H1 (cell line): ENCODE data around the gene FGF3. TPM values are rescaled to one million over a fixed set of nuclear protein-coding genes. Genes with fewer than 3 reads are reported as not detected.

Experiments
- CTCF ChIA-PET: fragments of 300-600 bp; sonication (Branson Sonifier 250); formaldehyde crosslinking; loops from one replicate; lab custom pipeline; 2021; ENCODE audit not compliant: partially characterized antibody; lab: Charles Lee
- POLR2A ChIA-PET: fragments of 300-600 bp; sonication (Branson Sonifier 250); formaldehyde crosslinking; loops from one replicate; lab custom pipeline; 2021; ENCODE audit warnings: inconsistent platforms; ENCODE audit not compliant: partially characterized antibody; lab: Charles Lee
- DNase-seq, 2 experiments: peaks; one replicate each; pipeline versions ENCODE4 v3.0.0 to v3.0.0-alpha.2; 2010 to 2022; ENCODE audit warnings: low spot score in 2 of 2, low read depth in 1 of 2, mixed read lengths in 1 of 2
- FAIRE-seq: peaks from 2 replicates; lab custom pipeline; 2011; peaks lifted over from hg19 to GRCh38; lab: Jason Lieb, UNC
- H2AFZ ChIP-seq: 2 replicates; pipeline ENCODE4 v1.8.1; 2012; ENCODE audit warnings: low read length, inconsistent platforms
- H2AK5ac ChIP-seq: 2 replicates; pipeline ENCODE4 v1.6.1; 2013; ENCODE audit warnings: low read depth, low read length
- H2BK120ac ChIP-seq: replicated peaks from 2 replicates; pipeline ENCODE3; 2013; ENCODE audit warnings: low read depth, low read length, inconsistent platforms
- H2BK12ac ChIP-seq: 2 replicates; pipeline ENCODE4 v1.6.1; 2013; ENCODE audit warnings: low read depth, low read length
- H2BK15ac ChIP-seq: 2 replicates; pipeline ENCODE4 v1.6.1; 2013; ENCODE audit warnings: low read length
- H2BK20ac ChIP-seq: 2 replicates; pipeline ENCODE4 v1.6.1; 2013; ENCODE audit warnings: low read length
- H2BK5ac ChIP-seq: 2 replicates; pipeline ENCODE4 v1.6.1; 2013; ENCODE audit warnings: low read depth, low read length
- H3K14ac ChIP-seq: 2 replicates; pipeline ENCODE4 v1.6.1; 2013; ENCODE audit warnings: inconsistent platforms; ENCODE audit not compliant: insufficient read length
- H3K18ac ChIP-seq: 2 replicates; pipeline ENCODE4 v1.6.1; 2013; ENCODE audit warnings: low read length; ENCODE audit errors: extremely low read depth
- H3K23ac ChIP-seq: 2 replicates; pipeline ENCODE4 v1.6.1; 2013; ENCODE audit warnings: inconsistent platforms; ENCODE audit not compliant: insufficient read length
- H3K23me2 ChIP-seq: 2 replicates; pipeline ENCODE4 v1.6.1; 2013; ENCODE audit warnings: low read depth, low read length
- H3K27ac ChIP-seq: 2 replicates; pipeline ENCODE4 v1.6.1; 2011; ENCODE audit warnings: low read depth, low read length, inconsistent platforms
- H3K27me3 ChIP-seq, 4 experiments: replicated peaks in 1 of 4; 1 replicate in 1 of 4; 2 replicates in 3 of 4; pipeline versions ENCODE4 v1.6.1 to v1.8.1; 2011 to 2013; ENCODE audit warnings: low read length in 3 of 4, mild to moderate bottlenecking in 3 of 4, inconsistent platforms in 2 of 4, mixed read lengths in 2 of 4, moderate library complexity in 1 of 4; ENCODE audit not compliant: control insufficient read depth in 3 of 4, insufficient read depth in 3 of 4; ENCODE audit errors: extremely low read depth in 1 of 4
- H3K36me3 ChIP-seq, 4 experiments: 2 replicates each; pipeline versions ENCODE4 v1.6.1 to v1.8.1; 2011 to 2013; ENCODE audit warnings: mild to moderate bottlenecking in 4 of 4, low read length in 3 of 4, moderate library complexity in 2 of 4, control low read depth in 1 of 4, inconsistent platforms in 1 of 4; ENCODE audit not compliant: insufficient read depth in 4 of 4, control insufficient read depth in 2 of 4
- H3K4ac ChIP-seq: replicated peaks from 2 replicates; pipeline ENCODE3; 2013; ENCODE audit warnings: low read length, low read depth, mixed read lengths, inconsistent platforms; ENCODE audit not compliant: insufficient read length
- H3K4me1 ChIP-seq, 4 experiments: replicated peaks in 1 of 4; 1 replicate in 1 of 4; 2 replicates in 3 of 4; pipeline versions ENCODE4 v1.6.1 to v1.8.1; 2011 to 2013; ENCODE audit warnings: low read length in 3 of 4, inconsistent platforms in 2 of 4, mixed read lengths in 1 of 4; ENCODE audit not compliant: insufficient read depth in 4 of 4, control insufficient read depth in 3 of 4
- H3K4me2 ChIP-seq, 2 experiments: 2 replicates each; pipeline versions ENCODE4 v1.6.1 to v1.8.1; 2011 to 2013; ENCODE audit warnings: low read depth in 2 of 2, low read length in 2 of 2, control low read depth in 1 of 2, inconsistent platforms in 1 of 2, mild to moderate bottlenecking in 1 of 2; ENCODE audit not compliant: insufficient read depth in 1 of 2
- H3K4me3 ChIP-seq, 4 experiments: fragments of 200-600, 300-600 bp in 1 of 4; sonication (generic), shearing (Covaris generic), sonication (Bioruptor Twin) in 1 of 4; 2 replicates each; pipeline versions ENCODE4 v1.5.1 to v1.8.1; 2011 to 2016; ENCODE audit warnings: low read length in 4 of 4, low read depth in 3 of 4, control low read depth in 2 of 4, inconsistent platforms in 2 of 4, mild to moderate bottlenecking in 2 of 4, mixed read lengths in 1 of 4, moderate library complexity in 1 of 4; ENCODE audit not compliant: insufficient read depth in 2 of 4; ENCODE audit errors: extremely low read depth in 1 of 4
- H3K56ac ChIP-seq: replicated peaks from 2 replicates; pipeline ENCODE3; 2013; ENCODE audit warnings: low read depth, mild to moderate bottlenecking, mixed read lengths, low read length, inconsistent platforms; ENCODE audit not compliant: insufficient read length
- H3K79me1 ChIP-seq: 2 replicates; pipeline ENCODE4 v1.6.1; 2013; ENCODE audit warnings: low read depth, low read length, control low read depth
- H3K79me2 ChIP-seq, 2 experiments: 2 replicates each; pipeline versions ENCODE4 v1.6.1 to v1.8.1; 2012 to 2013; ENCODE audit warnings: low read length in 2 of 2, mild to moderate bottlenecking in 2 of 2, inconsistent platforms in 1 of 2; ENCODE audit not compliant: insufficient read depth in 2 of 2, control insufficient read depth in 1 of 2
- H3K9ac ChIP-seq, 4 experiments: replicated peaks in 1 of 4; 1 replicate in 1 of 4; 2 replicates in 3 of 4; pipeline versions ENCODE4 v1.6.1 to v1.8.1; 2011 to 2013; ENCODE audit warnings: low read depth in 3 of 4, low read length in 3 of 4, control low read depth in 2 of 4, mild to moderate bottlenecking in 2 of 4, moderate library complexity in 2 of 4, inconsistent platforms in 1 of 4; ENCODE audit errors: extremely low read depth in 1 of 4
- H3K9me3 ChIP-seq, 2 experiments: 2 replicates each; pipeline versions ENCODE4 v1.6.1 to v1.8.1; 2012 to 2013; ENCODE audit warnings: mild to moderate bottlenecking in 2 of 2, moderate library complexity in 2 of 2, control low read depth in 1 of 2, inconsistent platforms in 1 of 2, low read depth in 1 of 2, low read length in 1 of 2, mixed read lengths in 1 of 2; ENCODE audit not compliant: insufficient read depth in 2 of 2
- H4K20me1 ChIP-seq, 2 experiments: replicated peaks in 1 of 2; 2 replicates each; pipeline versions ENCODE3 to v1.8.1; 2011 to 2013; ENCODE audit warnings: inconsistent platforms in 2 of 2, low read length in 2 of 2, mild to moderate bottlenecking in 1 of 2; ENCODE audit not compliant: insufficient read depth in 2 of 2, control insufficient read depth in 1 of 2
- H4K5ac ChIP-seq: 2 replicates; pipeline ENCODE4 v1.6.1; 2013; ENCODE audit warnings: low read length, low read depth, mixed read lengths, inconsistent platforms; ENCODE audit not compliant: insufficient read length
- H4K8ac ChIP-seq: 2 replicates; pipeline ENCODE4 v1.8.0; 2013; ENCODE audit warnings: mild to moderate bottlenecking, moderate library complexity, low read length, inconsistent platforms; ENCODE audit not compliant: insufficient read depth; ENCODE audit errors: extremely low read depth
- H4K91ac ChIP-seq: replicated peaks from 2 replicates; pipeline ENCODE3; 2013; ENCODE audit warnings: low read length, mixed read lengths, inconsistent platforms; ENCODE audit not compliant: insufficient read length
- CEBPB ChIP-seq: IDR thresholded peaks from 2 replicates; pipeline ENCODE4 v1.6.1; 2012; ENCODE audit warnings: low read depth, low read length
- RXRA ChIP-seq: IDR thresholded peaks from 2 replicates; pipeline ENCODE4 v1.6.1; 2011; ENCODE audit warnings: low read depth, mild to moderate bottlenecking, low read length, moderate library complexity; ENCODE audit not compliant: insufficient read depth
- SUZ12 ChIP-seq: fragments of 200-600 bp; sonication (generic); IDR thresholded peaks from 2 replicates; pipeline ENCODE4 v1.6.1; 2012; ENCODE audit warnings: mild to moderate bottlenecking, inconsistent platforms, low read length, moderate library complexity, mixed read lengths
- WGBS, 2 experiments: shearing (Covaris generic) in 1 of 2; methylation state at CpG; one replicate each; pipeline versions ENCODE4 v1.1.6 to v1.1.7; 2013 to 2015; ENCODE audit warnings: low lambda C conversion rate in 2 of 2, mixed read lengths in 2 of 2, inconsistent platforms in 1 of 2, low coverage in 1 of 2, missing lambda C conversion rate in 1 of 2; ENCODE audit not compliant: insufficient replicate concordance in 2 of 2, insufficient coverage in 1 of 2, insufficient read length in 1 of 2; ENCODE audit errors: extremely low coverage in 1 of 2, missing lambda C conversion rate in 1 of 2; 5-methylcytosine and 5-hydroxymethylcytosine counted together
- polyA plus RNA-seq, 7 experiments: library from polyadenylated mRNA; depleted of rRNA in 3 of 7; stranded (reverse) in 5 of 7; unstranded in 2 of 7; fragments of >200 nt in 5 of 7; fragments of 200-250 nt in 2 of 7; gene quantifications; 1 replicate in 5 of 7; 2 replicates in 1 of 7; 4 replicates in 1 of 7; pipeline versions ENCODE4 v1.2.1 to v1.2.3, GENCODE V29; 2011 to 2013; ENCODE audit warnings: missing spikeins in 2 of 7, mixed read lengths in 2 of 7
- total RNA-seq: library from RNA; stranded (reverse); fragmentation: NEBNext Ultra II Directional; extraction: Animal tissue kit (Norgen Biotek cat#: 25700); gene quantifications from 2 replicates; pipeline ENCODE4 v1.2.1, GENCODE V29; 2021

Gene FGF3
- total and polyA plus RNA-seq, 2 of the 8 experiments (the other 6 are each of a cell fraction or from before 2014, with no cell fraction given): not detected

DNA sequence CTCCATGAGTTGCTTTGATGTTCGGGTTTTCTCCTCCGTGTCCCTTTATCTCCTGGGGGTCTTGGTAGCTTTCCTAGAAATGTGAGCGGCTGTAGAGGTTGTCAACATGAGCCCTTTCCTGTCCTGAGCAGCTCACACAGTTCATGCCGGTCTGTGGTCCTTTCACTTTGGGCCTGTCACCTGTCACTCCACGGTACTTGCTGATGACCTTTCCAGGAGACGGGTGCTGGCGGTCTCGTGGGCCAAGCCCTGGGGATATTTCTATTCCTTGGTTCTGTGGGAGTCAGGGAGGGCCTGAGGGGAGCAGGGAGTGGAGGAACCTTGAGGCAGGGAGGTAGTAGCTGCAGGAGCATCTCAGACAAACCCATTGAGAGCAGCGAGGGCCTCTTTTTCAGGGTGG is 23.2 kb downstream of the FGF3 start:
- Histone ChIP-seq H2BK120ac (no peak overlapping the region), H4K5ac (no peak overlapping the region), H2BK12ac (0 out of 2 replicates have a peak overlapping the region, but pooled peaks have one; percentile 60), H3K18ac (no peak overlapping the region; the same call in 1 of the 2 replicates), H3K9ac (no peak overlapping the region), H3K14ac (no peak overlapping the region), H3K4me3 (no peak overlapping the region), H3K4me1 (peaks cover 0 to 5% (median 0%) of the 10 kb centered on the region in 4 experiments; a peak in 2 of 7 replicates), H3K27me3 (no peaks in the 10 kb centered on the region; a peak in 1 of 7 replicates), H4K8ac (no peak overlapping the region), H2AFZ (no peak overlapping the region), H2BK20ac (no peak overlapping the region), H2BK15ac (no peak overlapping the region), H4K20me1 (no peaks in the 10 kb centered on the region), H3K23ac (no peak overlapping the region), H3K9me3 (peaks cover 4 to 5% of the 10 kb centered on the region in 2 experiments; a peak in 3 of 4 replicates), H3K56ac (no peak overlapping the region), H3K23me2 (no peaks in the 10 kb centered on the region), H3K27ac (no peak overlapping the region), H3K79me1 (no peaks in the 10 kb centered on the region), H3K79me2 (no peaks in the 10 kb centered on the region), H2AK5ac (no peak overlapping the region), H3K36me3 (no peaks in the 10 kb centered on the region), H3K4ac (no peak overlapping the region), H3K4me2 (no peak overlapping the region), H4K91ac (no peak overlapping the region), H2BK5ac (no peak overlapping the region)
- FAIRE-seq: no peak
- no peak for DNase-seq
- ChIA-PET POLR2A (no interaction called here), CTCF (interaction anchor here (0.8 to 9.5 kb wide), 5 partner anchors 19 to 97 kb away, joined by 3 to 197 read pairs (median 3); no protein-coding TSS in a partner anchor)
- 97% methylated on average over 9 of the region's 9 CpGs; no CpG with 5 or more reads in 1 of the 2 experiments for WGBS, 2 experiments
- TF ChIP-seq RXRA (no peak), CEBPB (no peak), SUZ12 (no peak)
